GM12892 (cell line): ENCODE measurements around the gene TICRR.
A peak's percentile ranks its signal among the peaks of the same experiment; 100 is the strongest.
"Not testable (repeated sequence)": the region's sequence is repeated elsewhere in the genome, so short reads cannot be mapped to it uniquely, and the experiment has no call there.

Experiments used
- DNase-seq: peaks from one replicate; pipeline ENCODE4 v3.0.0; 2011; ENCODE audit not compliant: insufficient read length
- FAIRE-seq: peaks from 2 replicates; lab custom pipeline; 2011; peaks lifted over from hg19 to GRCh38; lab: Jason Lieb, UNC
- POLR2A ChIP-seq: IDR thresholded peaks from 2 replicates; pipeline ENCODE4 v1.6.1; 2011; ENCODE audit warnings: low read depth, low read length, control low read depth
- POLR2AphosphoS5 ChIP-seq: IDR thresholded peaks from 2 replicates; pipeline ENCODE4 v1.6.1; 2011; ENCODE audit warnings: low read depth, low read length, control low read depth
- TAF1 ChIP-seq: IDR thresholded peaks from 2 replicates; pipeline ENCODE4 v1.6.1; 2011; ENCODE audit warnings: low read depth, mild to moderate bottlenecking, control low read depth, low read length, borderline replicate concordance

Gene TICRR

GRCh38 chr15:89542369-89542768 lies 32.9 kb upstream of the TICRR start:
- TF ChIP-seq TAF1 (no peak), POLR2AphosphoS5 (no peak), POLR2A (no peak)
- DNase-seq (no peak), FAIRE-seq (no peak)

GRCh38 chr15:89543389-89543788 lies 31.9 kb upstream of the TICRR start:
- DNase-seq: no peak

GRCh38 chr15:89549138-89549537 lies 26.1 kb upstream of the TICRR start:
- DNase-seq, FAIRE-seq: not testable (repeated sequence)

More at GRCh38 chr15:89543389-89543788, 31.9 kb upstream of the TICRR start:
- TF ChIP-seq POLR2A (no peak), POLR2AphosphoS5 (no peak), TAF1 (no peak)
- no peak for FAIRE-seq

- TF ChIP-seq TAF1 (no peak), POLR2AphosphoS5 (no peak)
- no peak for DNase-seq
- no peak for FAIRE-seq
Observed at GRCh38 chr15:89550427-89550826, 24.8 kb upstream of the TICRR start.

- TF ChIP-seq TAF1 (no peak), POLR2AphosphoS5 (no peak), POLR2A (no peak)
- no peak for DNase-seq
- FAIRE-seq: no peak
Observed at GRCh38 chr15:89551550-89551949, 23.7 kb upstream of the TICRR start.

GRCh38 chr15:89553632-89554031 lies 21.6 kb upstream of the TICRR start:
- FAIRE-seq: no peak
- TF ChIP-seq POLR2AphosphoS5: no peak
- no peak for TF ChIP-seq TAF1
- TF ChIP-seq POLR2A: no peak
- no peak for DNase-seq

GRCh38 chr15:89554247-89554646 lies 21.0 kb upstream of the TICRR start:
- DNase-seq: no peak
- TF ChIP-seq POLR2AphosphoS5: no peak
- no peak for TF ChIP-seq POLR2A
- no peak for TF ChIP-seq TAF1
- FAIRE-seq: no peak

- FAIRE-seq: no peak
Observed at GRCh38 chr15:89555768-89556167, 19.5 kb upstream of the TICRR start.

GRCh38 chr15:89556413-89557262 lies 18.6 kb upstream of the TICRR start:
- DNase-seq (no peak), FAIRE-seq (peak; percentile 30)
- no peak for TF ChIP-seq POLR2AphosphoS5

More at GRCh38 chr15:89555768-89556167, 19.5 kb upstream of the TICRR start:
- TF ChIP-seq POLR2A (no peak), POLR2AphosphoS5 (no peak), TAF1 (no peak)
- DNase-seq: no peak

GRCh38 chr15:89559769-89560264 lies 15.5 kb upstream of the TICRR start:
- FAIRE-seq: no peak
- DNase-seq: no peak
- no peak for TF ChIP-seq TAF1
- TF ChIP-seq POLR2AphosphoS5: no peak
- TF ChIP-seq POLR2A: no peak

- no peak for DNase-seq
- no peak for FAIRE-seq
- TF ChIP-seq POLR2A (no peak), TAF1 (no peak), POLR2AphosphoS5 (no peak)
Observed at GRCh38 chr15:89566181-89566580, 9.1 kb upstream of the TICRR start.

- TF ChIP-seq TAF1: no peak
- no peak for FAIRE-seq
Observed at GRCh38 chr15:89566621-89567294, 8.5 kb upstream of the TICRR start.

More at GRCh38 chr15:89566621-89567294, 8.5 kb upstream of the TICRR start:
- no peak for DNase-seq
